Naive thymus-derived CD8-positive, alpha-beta T cell (primary cell): ENCODE data around the gene DST. TPM values are rescaled to one million over a fixed set of nuclear protein-coding genes. Genes with fewer than 3 reads are reported as not detected.

Experiments
- ATAC-seq, 2 donors: fragments of 150-1000 bp; cut with Tn5 transposase in 1 of 2; sonication (Bioruptor Pico), chemical (Tn5 transposase) in 1 of 2; 1 replicate in 1 of 2; 2 replicates in 1 of 2; pipeline ENCODE4 v1.10.0; 2021; ENCODE audit warnings: mild to moderate bottlenecking in 2 of 2, moderate library complexity in 2 of 2
- POLR2A ChIA-PET: fragments of 350-600 bp; sonication (Branson Sonifier 250); formaldehyde crosslinking; loops from one replicate; lab custom pipeline; 2021; ENCODE audit warnings: antibody characterized with exemption; lab: Charles Lee
- DNase-seq, 10 donors: peaks; one replicate each; pipeline versions ENCODE4 v3.0.0 to v3.0.0-alpha.2; 2020 to 2022
- H3K27ac Mint-ChIP-seq, 10 donors: one replicate each; pipeline ENCODE4 v1.8.0; 2020 to 2022; ENCODE audit warnings: mild to moderate bottlenecking in 10 of 10, mixed read lengths in 10 of 10, moderate library complexity in 4 of 10, inconsistent platforms in 1 of 10
- H3K27me3 Mint-ChIP-seq, 5 donors: one replicate each; pipeline ENCODE4 v1.8.0; 2021 to 2022; ENCODE audit warnings: mixed read lengths in 5 of 5
- H3K36me3 Mint-ChIP-seq, 3 donors: one replicate each; pipeline ENCODE4 v1.8.0; 2020 to 2022; ENCODE audit warnings: mixed read lengths in 3 of 3, mild to moderate bottlenecking in 2 of 3, inconsistent platforms in 1 of 3
- H3K4me1 Mint-ChIP-seq, 4 donors: one replicate each; pipeline ENCODE4 v1.8.0; 2021 to 2022; ENCODE audit warnings: mixed read lengths in 4 of 4
- H3K4me3 Mint-ChIP-seq, 10 donors: one replicate each; pipeline ENCODE4 v1.8.0; 2020 to 2022; ENCODE audit warnings: mild to moderate bottlenecking in 10 of 10, mixed read lengths in 10 of 10, moderate library complexity in 6 of 10, inconsistent platforms in 1 of 10
- H3K9me3 Mint-ChIP-seq, 9 donors: one replicate each; pipeline ENCODE4 v1.8.0; 2020 to 2022; ENCODE audit warnings: mixed read lengths in 9 of 9, mild to moderate bottlenecking in 3 of 9, inconsistent platforms in 1 of 9, moderate library complexity in 1 of 9
- polyA plus RNA-seq, 3 donors: library from polyadenylated mRNA; unstranded; fragments of 300-500 nt; fragmentation: Illumina TruSeq; gene quantifications; one replicate each; pipeline ENCODE4 v1.2.3, GENCODE V29; 2021
- total RNA-seq, 8 experiments: library from RNA in 2 of 8; stranded (reverse) in 2 of 8; gene quantifications; one replicate each; pipeline ENCODE4 v1.2.3 and lab custom pipeline; 2021 to 2026

The DST gene
- total and polyA plus RNA-seq, 5 experiments from 2014 or later: 0.74 to 1.0 (median 0.79) TPM; not detected in 2

DNA sequence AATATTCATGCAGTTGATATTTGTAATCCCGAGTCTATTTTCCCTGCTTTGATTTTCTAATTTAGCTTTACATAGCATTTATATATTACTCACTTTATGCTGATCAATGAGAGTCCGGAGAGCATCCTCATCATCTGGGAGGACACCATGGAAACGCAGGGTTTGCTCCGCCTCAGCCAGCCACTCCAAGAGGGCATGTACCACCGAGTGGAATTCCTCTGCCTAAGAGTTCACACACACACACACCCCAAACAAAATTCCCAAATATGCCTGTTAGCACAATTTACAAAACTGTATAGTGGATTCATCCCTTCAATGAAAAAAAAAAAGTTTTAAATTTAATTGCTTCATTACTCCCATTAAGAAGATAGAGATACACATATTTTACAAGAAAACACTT, 160.7 kb downstream of the DST start:
- H3K27ac Mint-ChIP-seq: no peak overlapping the region
- H3K9me3 Mint-ChIP-seq: peaks cover 0 to 14% (median 3%) of the 10 kb centered on the region in 9 donors
- no peak for ATAC-seq
- DNase-seq: no peak
- POLR2A ChIA-PET: no interaction called here
- no peaks in the 10 kb centered on the region for H3K27me3 Mint-ChIP-seq
- no peaks in the 10 kb centered on the region for H3K4me1 Mint-ChIP-seq
- H3K4me3 Mint-ChIP-seq: no peak overlapping the region
- H3K36me3 Mint-ChIP-seq: no peaks in the 10 kb centered on the region

DNA sequence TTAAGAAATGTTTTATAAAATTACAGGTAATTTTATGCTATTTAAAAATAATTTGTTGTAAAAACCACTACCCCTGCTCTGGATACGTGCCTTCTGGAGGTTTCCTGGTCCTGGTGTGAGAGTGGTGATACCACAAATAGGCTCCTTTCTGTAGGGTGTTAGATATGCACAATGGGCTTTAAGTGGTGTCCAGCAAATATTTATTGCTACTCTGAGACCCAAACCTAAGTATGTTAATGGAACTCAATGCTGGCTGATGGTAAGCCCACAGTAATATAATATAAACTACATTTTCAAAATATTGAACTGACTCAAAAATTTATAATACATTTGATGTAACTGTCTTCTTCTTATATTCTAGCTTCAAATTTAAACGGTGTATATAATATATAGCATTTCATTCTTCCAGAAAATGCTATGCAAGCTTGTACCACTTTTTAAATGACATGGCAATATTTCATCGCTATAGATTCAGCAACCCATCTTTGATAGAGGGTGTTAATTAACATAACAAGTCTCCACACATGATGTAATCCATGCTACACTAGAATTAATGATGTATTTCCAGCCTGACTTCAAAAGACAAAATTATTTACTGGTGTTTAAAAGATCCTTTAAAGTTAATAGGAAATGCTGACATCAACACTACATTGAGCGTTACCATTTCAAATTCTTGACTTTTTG, 161.9 kb downstream of the DST start:
- DNase-seq (no peak), ATAC-seq (no peak)
- Mint-ChIP-seq H3K4me1 (no peaks in the 10 kb centered on the region), H3K4me3 (no peak overlapping the region), H3K27ac (no peak overlapping the region), H3K27me3 (no peaks in the 10 kb centered on the region), H3K36me3 (no peaks in the 10 kb centered on the region), H3K9me3 (peaks cover 0 to 14% (median 3%) of the 10 kb centered on the region in 9 donors)
- POLR2A ChIA-PET: no interaction called here

DNA sequence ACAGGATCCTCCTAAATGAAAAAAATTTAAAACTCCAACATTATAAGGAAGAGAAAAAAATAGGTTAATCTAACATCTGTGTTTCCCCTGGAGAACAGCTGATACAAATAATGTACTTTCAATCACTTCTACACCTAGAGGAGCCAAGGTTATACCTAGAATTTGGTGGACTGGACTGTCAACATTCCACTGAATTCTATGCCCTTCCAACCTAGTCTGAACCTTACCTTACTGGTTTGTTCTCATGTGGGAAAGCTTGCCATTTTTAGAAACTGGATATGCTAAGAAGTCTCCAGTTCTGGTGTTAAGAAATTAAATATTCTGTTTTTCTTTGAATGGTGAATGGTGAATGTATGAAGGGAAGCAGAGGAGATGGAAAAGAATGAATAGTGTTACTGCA, 162.4 kb downstream of the DST start:
- H3K27ac Mint-ChIP-seq: no peak overlapping the region

DNA sequence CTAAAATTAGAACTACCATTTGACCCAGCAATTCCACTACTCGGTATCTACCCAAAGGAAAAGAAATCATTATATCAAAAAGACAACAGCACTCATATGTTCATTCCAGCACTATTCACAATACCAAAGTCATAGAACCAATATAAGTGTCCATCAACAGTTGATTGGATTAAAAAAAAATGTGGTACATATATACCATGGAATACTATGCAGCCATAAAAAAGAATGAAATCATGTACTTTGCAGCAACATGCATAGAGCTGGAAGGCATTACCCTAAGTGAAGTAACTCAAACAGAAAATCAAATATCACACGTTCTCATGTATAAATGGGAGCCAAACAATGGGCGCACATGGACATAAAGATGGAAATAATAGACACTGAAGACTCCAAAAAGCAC, 163.3 kb downstream of the DST start:
- Mint-ChIP-seq H3K4me3 (no peak overlapping the region), H3K36me3 (no peaks in the 10 kb centered on the region), H3K27ac (no peak overlapping the region), H3K27me3 (no peaks in the 10 kb centered on the region), H3K4me1 (no peaks in the 10 kb centered on the region), H3K9me3 (peaks cover 0 to 14% (median 3%) of the 10 kb centered on the region in 9 donors)
- POLR2A ChIA-PET: no interaction called here
- DNase-seq (no peak), ATAC-seq (no peak)

More for the DNA sequence above, 162.4 kb downstream of the DST start:
- Mint-ChIP-seq H3K4me3 (no peak overlapping the region), H3K4me1 (no peaks in the 10 kb centered on the region), H3K9me3 (peaks cover 0 to 14% (median 3%) of the 10 kb centered on the region in 9 donors), H3K36me3 (no peaks in the 10 kb centered on the region), H3K27me3 (no peaks in the 10 kb centered on the region)
- no peak for ATAC-seq
- no peak for DNase-seq
- POLR2A ChIA-PET: no interaction called here

DNA sequence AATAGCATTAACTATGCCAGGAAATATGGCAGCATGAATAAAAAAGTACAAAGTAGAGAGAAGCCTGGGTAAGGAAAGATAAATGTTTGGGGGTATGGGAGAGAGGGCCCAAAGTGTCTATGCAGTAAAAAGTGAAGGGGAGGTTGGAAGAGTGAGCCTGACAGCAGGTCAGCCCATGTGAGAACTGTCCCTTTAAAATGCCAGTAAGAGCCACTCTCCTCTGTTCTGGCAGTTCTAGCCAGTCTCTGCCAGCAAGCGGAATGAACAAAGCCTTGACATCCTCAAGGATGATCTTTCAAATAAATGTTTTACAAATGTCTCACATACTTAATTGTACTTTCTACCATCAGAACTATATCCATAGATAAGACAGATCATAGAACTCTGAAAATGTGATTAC, 164.5 kb downstream of the DST start:
- DNase-seq (no peak), ATAC-seq (no peak)
- POLR2A ChIA-PET: no interaction called here
- H3K4me3 Mint-ChIP-seq: no peak overlapping the region
- H3K27me3 Mint-ChIP-seq: no peaks in the 10 kb centered on the region
- H3K27ac Mint-ChIP-seq: no peak overlapping the region
- peaks cover 0 to 14% (median 3%) of the 10 kb centered on the region in 9 donors for H3K9me3 Mint-ChIP-seq
- H3K36me3 Mint-ChIP-seq: no peaks in the 10 kb centered on the region
- no peaks in the 10 kb centered on the region for H3K4me1 Mint-ChIP-seq

DNA sequence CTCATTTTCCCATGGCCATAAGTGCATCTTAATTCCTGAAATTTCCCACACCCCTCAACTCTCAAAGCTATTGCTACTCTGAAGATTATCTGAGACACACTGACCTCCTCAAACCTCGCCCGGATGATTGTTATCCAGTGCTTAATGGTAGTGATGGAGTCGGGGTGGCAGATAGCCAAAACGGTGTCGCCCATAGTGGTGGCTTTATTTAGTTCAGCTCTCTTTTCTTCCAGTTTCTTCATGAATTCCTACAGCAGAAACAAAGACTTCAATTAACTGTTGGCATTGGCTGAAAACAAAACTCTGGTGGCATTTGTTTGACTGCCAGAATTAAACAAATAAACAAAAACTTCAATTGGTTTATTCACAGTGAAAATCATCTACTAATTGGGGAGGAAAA, 165.4 kb downstream of the DST start:
- H3K27me3 Mint-ChIP-seq: peaks cover 0 to 3% (median 0%) of the 10 kb centered on the region in 5 donors
- H3K4me1 Mint-ChIP-seq: no peaks in the 10 kb centered on the region
- H3K9me3 Mint-ChIP-seq: peaks cover 0 to 14% (median 3%) of the 10 kb centered on the region in 9 donors
- ATAC-seq (no peak), DNase-seq (no peak)
- POLR2A ChIA-PET: no interaction called here
- H3K36me3 Mint-ChIP-seq: no peaks in the 10 kb centered on the region
- H3K27ac Mint-ChIP-seq: no peak overlapping the region
- H3K4me3 Mint-ChIP-seq: no peak overlapping the region

DNA sequence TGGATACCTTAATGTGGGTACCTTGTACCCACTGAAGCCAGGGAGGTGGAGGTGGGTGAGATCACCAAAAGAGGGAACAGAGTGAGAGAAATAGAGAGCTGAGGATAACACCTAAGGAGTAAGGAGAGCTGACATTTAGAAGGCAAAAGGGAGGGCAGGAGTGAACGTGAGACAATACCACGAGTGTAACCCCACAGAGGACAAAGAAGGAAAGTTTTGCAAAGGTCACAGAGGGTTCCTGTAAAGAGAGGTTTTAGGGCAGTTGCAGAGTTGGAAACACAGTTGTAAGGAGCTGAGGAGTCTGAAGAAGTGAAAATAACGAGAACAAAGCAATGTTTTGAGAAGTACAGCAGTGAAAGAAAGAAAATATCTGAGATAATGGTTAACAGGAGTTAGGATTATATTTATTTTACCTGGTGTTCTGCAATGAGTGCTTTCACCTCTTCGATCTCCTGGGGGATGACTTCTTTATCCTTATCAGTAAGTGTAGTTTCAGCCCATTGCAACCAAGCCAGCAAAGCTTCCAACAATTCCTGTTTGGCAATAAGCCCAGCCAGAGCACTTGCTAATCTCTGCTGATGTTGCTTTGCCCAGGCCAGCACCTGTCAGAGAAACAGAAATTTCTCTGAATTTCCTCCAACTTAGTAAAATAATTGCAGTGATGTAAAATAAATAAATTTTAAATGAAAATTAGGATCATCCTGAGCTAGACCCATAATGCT, 166.8 kb downstream of the DST start:
- Mint-ChIP-seq H3K4me3 (no peak overlapping the region), H3K27me3 (peaks cover 0 to 3% (median 0%) of the 10 kb centered on the region in 5 donors), H3K9me3 (peaks cover 0 to 14% (median 3%) of the 10 kb centered on the region in 9 donors), H3K4me1 (no peaks in the 10 kb centered on the region), H3K27ac (no peak overlapping the region), H3K36me3 (no peaks in the 10 kb centered on the region)
- no peak for DNase-seq
- POLR2A ChIA-PET: no interaction called here
- ATAC-seq: no peak

DNA sequence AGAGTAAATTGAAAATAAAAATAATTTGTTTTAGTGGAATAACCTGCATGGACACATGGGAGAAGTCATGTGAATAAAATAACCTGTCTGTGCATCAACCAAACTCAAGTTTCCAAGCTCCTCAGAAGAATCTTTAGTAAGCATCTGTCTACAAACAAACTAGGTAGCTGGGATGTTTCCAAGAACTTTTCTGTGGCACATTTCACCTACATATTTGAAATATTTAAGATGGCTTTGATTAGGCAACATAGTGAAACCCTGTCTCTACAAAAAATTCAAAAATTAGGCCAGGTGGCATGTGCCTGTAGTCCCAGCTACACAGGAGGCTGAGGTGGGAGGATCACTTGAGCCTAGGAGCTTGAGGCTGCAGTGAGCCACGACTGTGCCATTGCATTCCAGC, 168.2 kb downstream of the DST start:
- DNase-seq: no peak
- no peaks in the 10 kb centered on the region for H3K4me1 Mint-ChIP-seq
- peaks cover 0 to 3% (median 0%) of the 10 kb centered on the region in 5 donors for H3K27me3 Mint-ChIP-seq
- peaks cover 0 to 10% (median 3%) of the 10 kb centered on the region in 9 donors for H3K9me3 Mint-ChIP-seq
- POLR2A ChIA-PET: no interaction called here
- no peak overlapping the region for H3K4me3 Mint-ChIP-seq
- ATAC-seq: no peak
- H3K27ac Mint-ChIP-seq: no peak overlapping the region
- no peaks in the 10 kb centered on the region for H3K36me3 Mint-ChIP-seq

DNA sequence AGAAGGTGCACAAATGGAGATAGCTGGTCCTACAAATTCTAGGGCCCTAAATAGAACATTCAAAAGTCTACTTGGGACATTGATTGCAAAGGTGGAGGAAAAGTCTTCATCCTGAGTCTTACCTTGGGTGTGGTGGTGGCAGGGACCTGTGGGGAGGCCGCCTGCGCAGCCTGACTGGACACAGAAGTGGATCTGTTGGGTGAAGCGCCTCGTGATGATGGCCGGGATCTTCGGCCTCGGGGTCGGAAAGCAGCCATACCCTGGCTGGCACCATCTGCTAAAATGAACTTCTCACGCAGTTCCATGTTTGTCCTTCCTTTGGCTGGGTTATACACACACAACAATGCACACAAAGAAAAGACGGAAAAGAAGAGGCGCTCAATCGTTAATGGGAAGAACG, 179.2 kb downstream of the DST start:
- Mint-ChIP-seq H3K27me3 (no peaks in the 10 kb centered on the region), H3K27ac (no peak overlapping the region), H3K36me3 (no peaks in the 10 kb centered on the region), H3K4me1 (no peaks in the 10 kb centered on the region), H3K9me3 (no peaks in the 10 kb centered on the region), H3K4me3 (no peak overlapping the region)
- ATAC-seq: no peak
- POLR2A ChIA-PET: no interaction called here
- DNase-seq: no peak

DNA sequence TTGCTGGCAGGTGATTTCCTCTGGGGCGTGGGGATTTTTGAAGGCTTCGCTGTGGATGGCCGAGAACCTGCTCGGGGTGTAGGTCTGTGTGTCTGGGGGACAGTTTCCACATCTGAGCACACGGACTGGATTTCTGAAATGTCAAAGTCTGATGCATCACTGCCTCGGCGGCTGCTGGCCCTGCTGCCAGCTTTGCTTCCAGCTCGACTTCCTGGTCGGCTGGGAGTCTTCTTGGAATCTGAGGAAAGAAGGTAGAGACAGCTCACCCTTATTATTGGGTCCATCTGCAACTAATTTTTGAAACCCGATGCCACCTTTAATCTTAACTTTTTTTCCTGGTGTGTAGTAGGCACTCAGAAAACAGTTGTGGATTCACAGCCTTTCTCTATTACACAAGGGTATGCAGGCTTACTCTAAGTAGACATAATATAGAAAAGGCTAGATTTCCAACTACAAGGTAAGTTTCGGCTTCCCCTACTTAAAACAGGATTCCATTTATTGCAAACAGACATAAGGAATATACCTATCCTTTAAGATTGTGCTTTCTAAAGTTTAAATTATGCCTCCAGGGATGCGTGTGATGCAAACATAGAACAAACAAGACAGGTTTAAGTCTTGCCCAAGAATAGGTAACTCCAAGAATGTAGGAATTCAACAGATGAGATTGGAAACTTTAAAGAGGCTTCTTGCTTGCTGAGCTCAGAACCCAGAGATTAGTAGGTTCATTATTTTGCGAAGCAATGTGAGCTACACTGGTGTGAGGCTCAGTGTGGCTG, 183.5 kb downstream of the DST start:
- POLR2A ChIA-PET: no interaction called here
- Mint-ChIP-seq H3K9me3 (no peaks in the 10 kb centered on the region), H3K27ac (no peak overlapping the region), H3K4me3 (no peak overlapping the region), H3K27me3 (peaks cover 0 to 4% (median 0%) of the 10 kb centered on the region in 5 donors), H3K36me3 (no peaks in the 10 kb centered on the region), H3K4me1 (no peaks in the 10 kb centered on the region)
- DNase-seq (no peak), ATAC-seq (no peak)

DNA sequence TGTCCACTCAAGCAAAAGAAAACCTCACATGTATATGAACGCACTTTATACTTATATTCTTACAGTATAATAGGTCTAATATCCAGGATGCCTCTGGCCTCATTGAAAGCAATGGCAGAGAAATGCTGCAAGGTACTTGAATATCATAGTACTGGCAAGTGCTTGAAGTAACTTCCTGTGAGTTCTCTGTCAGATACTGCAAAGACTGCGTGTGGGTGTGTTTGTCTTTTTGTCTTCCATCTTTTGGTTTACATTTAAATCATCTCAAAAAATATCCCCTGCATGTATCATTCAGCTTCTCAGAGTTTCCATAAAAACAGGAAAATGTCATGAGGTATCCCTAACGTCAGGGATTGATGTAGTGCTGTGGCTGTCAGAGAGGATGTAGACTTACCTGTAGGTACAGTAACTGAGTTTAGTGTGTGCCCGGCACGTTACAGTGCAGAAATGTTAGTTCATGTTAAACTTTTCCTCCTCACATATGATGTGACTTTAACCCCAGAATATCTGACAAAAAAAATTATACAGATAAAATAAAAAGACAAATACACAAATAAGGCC, 184.3 kb downstream of the DST start:
- POLR2A ChIA-PET: no interaction called here
- no peaks in the 10 kb centered on the region for H3K4me1 Mint-ChIP-seq
- DNase-seq (no peak), ATAC-seq (no peak)
- H3K9me3 Mint-ChIP-seq: no peaks in the 10 kb centered on the region
- no peak overlapping the region for H3K4me3 Mint-ChIP-seq
- H3K27me3 Mint-ChIP-seq: peaks cover 0 to 4% (median 0%) of the 10 kb centered on the region in 5 donors
- no peaks in the 10 kb centered on the region for H3K36me3 Mint-ChIP-seq
- no peak overlapping the region for H3K27ac Mint-ChIP-seq

DNA sequence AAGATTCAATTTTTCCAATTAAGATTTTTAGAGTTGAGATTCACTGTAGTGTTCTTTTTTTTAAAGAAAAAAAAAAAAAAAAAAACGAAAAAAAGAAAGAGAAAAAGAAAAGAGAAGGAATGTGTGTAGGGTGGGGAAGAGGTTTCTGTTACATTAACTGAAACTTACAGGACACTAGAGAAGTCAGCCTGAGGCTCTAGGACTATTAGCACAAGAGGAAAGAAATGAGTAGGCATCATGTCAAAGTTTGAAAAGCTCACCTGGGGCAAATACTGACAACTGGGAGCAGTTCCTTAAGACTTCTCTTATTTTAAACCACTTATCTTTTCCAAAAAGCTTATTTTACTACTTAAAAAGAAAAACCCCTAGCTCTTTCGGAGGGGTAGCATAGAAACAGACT, 185.9 kb downstream of the DST start:
- ATAC-seq (no peak), DNase-seq (no peak)
- peaks cover 0 to 4% (median 0%) of the 10 kb centered on the region in 5 donors for H3K27me3 Mint-ChIP-seq
- POLR2A ChIA-PET: no interaction called here
- no peaks in the 10 kb centered on the region for H3K36me3 Mint-ChIP-seq
- no peaks in the 10 kb centered on the region for H3K9me3 Mint-ChIP-seq
- H3K4me3 Mint-ChIP-seq: no peak overlapping the region
- no peaks in the 10 kb centered on the region for H3K4me1 Mint-ChIP-seq
- no peak overlapping the region for H3K27ac Mint-ChIP-seq
